Measurements from ENCODE around the gene CAT. TPM values are rescaled to one million over a fixed set of nuclear protein-coding genes. Genes with fewer than 3 reads are reported as not detected.

Gene CAT
- total and polyA plus RNA-seq, 9 of the 15 experiments (the other 6 are each of a cell fraction or from before 2014, with no cell fraction given), result 86.7 to 183 (median 114) TPM

- TF ChIP-seq SNAPC5 (CRISPR knock-in tag; IDR thresholded peaks at IDR 0.05), result no peak
- TF ChIP-seq ZNF316 (IDR thresholded peaks at IDR 0.05), result no peak
- no peak for TF ChIP-seq E4F1 (CRISPR knock-in tag; IDR thresholded peaks at IDR 0.05; ENCODE audit: borderline replicate concordance)
- no peak for TF ChIP-seq FIP1L1 (IDR thresholded peaks at IDR 0.05; ENCODE audit: low read depth, low read length, poor library complexity, severe bottlenecking)
- peak; percentile 93 for TF ChIP-seq NCOR1 (IDR thresholded peaks at IDR 0.05)
- no peak for TF ChIP-seq ZBTB34 (CRISPR knock-in tag; IDR thresholded peaks at IDR 0.05)
- TF ChIP-seq IFI16 (CRISPR knock-in tag; IDR thresholded peaks at IDR 0.05), result no peak
- no peak for TF ChIP-seq FOXA1 (IDR thresholded peaks at IDR 0.05; ENCODE audit: borderline replicate concordance)
- no peak for TF ChIP-seq DLX4 (CRISPR knock-in tag; IDR thresholded peaks at IDR 0.05)
- TF ChIP-seq HNRNPL (IDR thresholded peaks at IDR 0.05; ENCODE audit: low read depth, low read length), result peak; percentile 86
- no peak for TF ChIP-seq ZNF253 (CRISPR knock-in tag; conservative IDR thresholded peaks at IDR 0.05)
- TF ChIP-seq CREBBP (IDR thresholded peaks at IDR 0.05; ENCODE audit: low read depth, low read length), result no peak
- 0 out of 2 replicates have a peak, but pooled peaks have one; percentile 32 for TF ChIP-seq TCF7L2 (IDR thresholded peaks at IDR 0.05; ENCODE audit: low read depth, low read length)
- no peak for TF ChIP-seq ZNF239 (CRISPR knock-in tag; IDR thresholded peaks at IDR 0.05)
- no peak for TF ChIP-seq TFAM (CRISPR knock-in tag; conservative IDR thresholded peaks at IDR 0.05)
- peak; percentile 60; the same call in 1 of the 2 replicates for TF ChIP-seq GTF2E2 (tag; IDR thresholded peaks at IDR 0.05)
- peak; percentile 95 for TF ChIP-seq TCF3 (CRISPR knock-in tag; IDR thresholded peaks at IDR 0.05)
- no peak for TF ChIP-seq ZNF507 (tag; conservative IDR thresholded peaks at IDR 0.05)
- no peak for TF ChIP-seq BACH1 (tag; IDR thresholded peaks at IDR 0.05)
- no peak; the same call in 1 of the 2 replicates for TF ChIP-seq ATF6 (CRISPR knock-in tag; IDR thresholded peaks at IDR 0.05)
Observed at GRCh38 chr11:34438529-34439507, at the start of gene CAT (continued).
